ENCODE results near the gene RWDD4.

RWDD4 gene

GRCh38 chr4:183659029-183659871 lies at the start of gene RWDD4, which contains the start of gene TRAPPC11:
Gene RWDD4, minus strand, starts transcription at chr4:183659185. Its CDS starts 233 bp downstream, at chr4:183658952.
Gene TRAPPC11, plus strand, starts transcription at chr4:183659293. Its CDS starts 4,575 bp downstream, at chr4:183663868.
- DNase-seq (ENCODE audit: low read depth in 1 of 2, low spot score in 1 of 2), result peak; percentile 88

GRCh38 chr4:183702492-183702891 lies 43.5 kb upstream of the RWDD4 start:
- no peak for DNase-seq (ENCODE audit: low read depth in 1 of 2, low spot score in 1 of 2)

DNA sequence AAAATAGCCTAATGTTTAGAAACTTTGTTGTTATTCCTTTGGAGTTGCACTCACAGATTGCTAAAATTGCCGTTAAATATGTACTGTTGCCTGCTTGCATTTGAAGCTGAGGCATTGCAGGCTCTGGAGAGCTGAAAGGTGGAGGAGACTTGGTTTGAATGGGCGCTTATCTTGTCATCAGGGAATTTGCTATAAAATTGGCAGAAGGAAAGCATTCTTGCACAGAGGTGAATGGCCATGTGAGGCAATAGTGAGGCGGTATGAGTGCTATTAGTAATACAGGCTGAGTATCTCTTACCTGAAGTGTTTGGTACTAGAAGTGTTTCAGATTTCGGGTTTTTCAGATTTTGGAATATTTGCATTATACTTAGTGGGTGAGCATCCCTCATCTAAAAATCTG lies 41.4 kb upstream of the RWDD4 start:
- no peak for DNase-seq (ENCODE audit: low read depth in 1 of 2, low spot score in 1 of 2)

DNA sequence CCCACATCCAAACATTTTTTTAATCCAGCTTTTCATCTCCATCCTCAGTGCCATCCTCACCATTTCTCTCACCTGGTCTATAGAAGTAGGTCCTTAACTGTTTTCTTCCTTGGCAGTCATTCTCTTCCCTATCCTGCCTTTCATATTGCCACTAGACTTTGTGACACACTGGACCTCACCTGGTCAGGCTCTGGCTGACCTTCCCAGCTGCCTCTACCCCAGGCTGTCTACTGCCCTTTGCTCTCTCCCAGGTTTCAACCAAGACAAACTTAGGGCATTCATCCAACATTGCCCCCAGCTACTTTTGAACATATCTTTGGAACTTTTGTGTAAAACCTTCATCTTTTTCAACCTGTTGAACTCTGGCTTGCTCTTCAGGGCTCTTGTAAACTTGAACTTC lies 39.9 kb upstream of the RWDD4 start:
- DNase-seq (ENCODE audit: low read depth in 1 of 2, low spot score in 1 of 2), result no peak

GRCh38 chr4:183691897-183692296 lies 32.9 kb upstream of the RWDD4 start:
- DNase-seq (ENCODE audit: low read depth in 1 of 2, low spot score in 1 of 2), result no peak

- no peak for DNase-seq (ENCODE audit: low read depth in 1 of 2, low spot score in 1 of 2)
Observed at GRCh38 chr4:183691006-183691405, 32.0 kb upstream of the RWDD4 start.

DNA sequence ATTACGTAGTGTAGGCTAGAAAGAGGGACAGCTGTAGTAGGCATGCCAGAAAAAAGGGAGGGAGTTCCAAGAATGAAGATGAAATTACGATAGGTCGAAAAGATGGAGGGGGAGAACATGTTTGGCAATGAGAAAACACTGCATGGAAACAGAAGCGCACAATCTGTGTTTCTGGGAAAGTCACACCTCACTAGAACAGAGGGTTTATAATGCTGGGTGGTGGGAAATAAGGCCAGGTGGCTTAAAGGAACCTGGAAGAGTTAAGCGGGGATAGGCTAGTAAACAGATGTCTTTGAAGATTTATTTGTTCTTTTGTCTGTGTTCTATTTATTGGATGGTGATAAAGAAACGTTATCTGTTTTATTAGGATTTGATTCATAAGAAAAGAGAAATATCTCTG lies 29.2 kb upstream of the RWDD4 start:
- no peak for DNase-seq (ENCODE audit: low read depth in 1 of 2, low spot score in 1 of 2)

GRCh38 chr4:183686461-183686860 lies 27.5 kb upstream of the RWDD4 start:
- DNase-seq (ENCODE audit: low read depth in 1 of 2, low spot score in 1 of 2), result no peak

GRCh38 chr4:183681119-183681518 lies 22.1 kb upstream of the RWDD4 start:
- no peak for DNase-seq (ENCODE audit: low read depth in 1 of 2, low spot score in 1 of 2)

GRCh38 chr4:183675625-183676024 lies 16.6 kb upstream of the RWDD4 start:
- no peak for DNase-seq (ENCODE audit: low read depth in 1 of 2, low spot score in 1 of 2)

DNA sequence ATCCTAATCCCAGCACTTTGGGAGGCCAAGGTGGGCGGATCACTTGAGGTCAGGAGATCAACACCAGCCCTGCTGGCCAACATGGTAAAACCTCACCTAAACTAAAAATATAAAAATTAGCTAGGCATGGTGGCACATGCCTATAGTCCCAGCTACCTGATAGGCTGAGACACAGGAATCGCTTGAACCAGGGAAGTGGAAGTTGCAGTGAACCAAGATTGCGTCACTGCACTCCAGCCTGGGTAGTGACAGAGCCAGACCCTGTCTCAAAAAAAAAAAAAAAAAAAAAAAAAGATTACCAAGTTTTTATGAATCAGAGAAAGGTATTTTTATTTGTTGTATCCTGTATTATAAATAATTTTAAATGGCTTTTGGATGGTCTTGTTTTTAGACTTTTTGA lies 15.2 kb upstream of the RWDD4 start:
- DNase-seq (ENCODE audit: low read depth in 1 of 2, low spot score in 1 of 2), result no peak

DNA sequence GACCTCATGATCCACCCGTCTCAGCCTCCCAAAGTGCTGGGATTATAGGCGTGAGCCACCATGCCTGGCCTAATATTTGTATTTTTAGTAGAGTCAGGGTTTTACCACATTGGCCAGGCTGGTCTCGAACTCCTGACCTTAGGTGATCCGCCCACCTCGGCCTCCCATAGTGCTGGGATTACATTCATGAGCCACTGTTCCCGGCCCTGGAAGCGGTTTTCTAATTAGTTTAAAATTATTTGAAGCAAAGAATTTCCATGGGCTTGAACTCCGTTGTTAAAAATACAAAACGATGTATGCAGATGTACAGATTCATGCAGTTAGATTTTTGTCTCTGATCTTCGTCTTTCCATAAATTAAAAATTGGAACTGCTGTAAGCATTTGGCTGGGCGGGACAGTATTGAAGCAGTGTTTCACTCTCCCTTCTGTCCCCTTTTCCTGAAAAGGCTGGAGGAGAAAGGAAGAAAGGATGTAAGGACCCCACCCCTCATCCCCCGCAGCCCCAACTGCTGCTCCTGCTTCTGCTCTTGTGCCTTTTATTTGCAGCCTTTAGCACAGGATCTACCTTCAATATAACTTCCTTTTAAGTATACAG lies 12.1 kb upstream of the RWDD4 start:
- DNase-seq (ENCODE audit: low read depth in 1 of 2, low spot score in 1 of 2), result no peak

- no peak for DNase-seq (ENCODE audit: low read depth in 1 of 2, low spot score in 1 of 2)
Observed at GRCh38 chr4:183670251-183670650, 11.3 kb upstream of the RWDD4 start.

- no peak for DNase-seq (ENCODE audit: low read depth in 1 of 2, low spot score in 1 of 2)
Observed at GRCh38 chr4:183666088-183666487, 7.1 kb upstream of the RWDD4 start.

DNA sequence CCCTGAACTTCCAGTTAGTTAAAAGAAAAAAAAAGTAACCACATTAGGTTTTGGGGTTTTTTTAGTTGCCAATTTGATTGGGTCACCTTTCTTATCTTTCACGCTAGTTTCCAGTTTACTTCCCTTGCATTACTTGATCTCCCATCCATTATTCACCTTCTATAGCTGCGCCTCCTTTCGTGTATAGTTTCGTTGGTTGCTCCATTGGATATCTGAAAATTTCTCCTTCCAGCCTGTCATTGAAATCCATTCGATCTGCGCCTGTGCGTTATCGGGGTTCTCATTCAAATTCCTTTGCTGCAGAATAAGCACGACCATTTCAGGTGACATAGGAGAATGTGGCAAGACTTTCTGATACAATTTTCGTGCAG lies 872 bp upstream of the RWDD4 start:
- DNase-seq (ENCODE audit: low read depth in 1 of 2, low spot score in 1 of 2), result no peak

DNA sequence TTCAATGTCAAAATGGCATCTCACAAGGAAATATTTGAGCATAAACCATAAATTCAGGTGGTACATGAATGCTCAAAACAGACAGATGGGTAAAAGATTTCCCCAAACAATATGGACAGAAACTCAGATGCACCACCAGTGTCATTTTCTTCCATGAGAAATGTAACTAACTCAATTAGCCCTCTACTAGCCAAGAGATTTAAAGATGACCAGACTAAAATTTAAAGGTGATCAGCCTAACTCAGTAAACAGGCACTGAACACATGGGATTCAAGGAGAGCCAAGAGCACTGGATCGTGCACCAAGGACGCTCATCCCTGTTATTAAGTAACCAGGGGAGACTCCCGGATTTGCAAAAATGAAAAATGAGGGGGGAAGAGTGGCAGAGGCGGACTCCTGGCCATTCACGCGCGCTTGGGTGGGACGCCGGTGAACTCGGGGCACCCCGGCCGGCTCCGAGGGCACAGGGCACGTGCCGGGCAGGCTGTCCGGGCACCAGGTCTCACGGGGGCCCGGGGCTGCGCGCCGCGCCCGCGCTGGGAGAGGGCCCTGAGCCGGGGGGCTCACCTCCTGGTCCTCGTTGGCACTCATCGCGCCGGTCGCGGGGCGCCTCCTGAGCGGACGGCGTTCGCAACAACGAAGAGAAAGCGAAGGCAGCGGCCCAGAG lies 490 bp downstream of the RWDD4 start:
- DNase-seq (ENCODE audit: low read depth in 1 of 2, low spot score in 1 of 2), result peak in 1 of 2 donors; percentile 8

- no peak for DNase-seq (ENCODE audit: low read depth in 1 of 2, low spot score in 1 of 2)
Observed at GRCh38 chr4:183657564-183657963, 1.4 kb downstream of the RWDD4 start.

- no peak for DNase-seq (ENCODE audit: low read depth in 1 of 2, low spot score in 1 of 2)
Observed at GRCh38 chr4:183645326-183645725, 13.7 kb downstream of the RWDD4 start.

GRCh38 chr4:183639291-183639690 lies 19.7 kb downstream of the RWDD4 start:
- DNase-seq (ENCODE audit: low read depth in 1 of 2, low spot score in 1 of 2), result no peak

DNA sequence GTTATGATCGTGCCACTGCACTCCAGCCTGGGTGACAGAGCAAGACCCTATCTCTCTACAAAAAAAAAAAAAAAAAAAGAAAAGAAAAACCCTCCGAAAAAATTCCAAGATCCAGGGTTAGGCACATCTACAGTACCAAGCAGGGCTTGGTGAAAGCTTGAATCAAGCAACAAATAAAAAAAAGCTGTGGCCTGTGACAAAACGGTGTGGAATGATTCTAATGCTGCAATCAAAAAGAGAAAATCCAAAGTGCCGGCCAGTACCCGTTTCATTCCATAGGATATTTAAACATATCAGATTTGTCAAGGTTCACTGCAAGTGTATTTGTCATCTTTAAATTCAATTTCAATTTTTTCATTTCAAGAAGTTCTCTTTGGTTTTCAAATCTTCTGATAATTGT lies 20.5 kb downstream of the RWDD4 start:
- no peak for DNase-seq (ENCODE audit: low read depth in 1 of 2, low spot score in 1 of 2)

DNA sequence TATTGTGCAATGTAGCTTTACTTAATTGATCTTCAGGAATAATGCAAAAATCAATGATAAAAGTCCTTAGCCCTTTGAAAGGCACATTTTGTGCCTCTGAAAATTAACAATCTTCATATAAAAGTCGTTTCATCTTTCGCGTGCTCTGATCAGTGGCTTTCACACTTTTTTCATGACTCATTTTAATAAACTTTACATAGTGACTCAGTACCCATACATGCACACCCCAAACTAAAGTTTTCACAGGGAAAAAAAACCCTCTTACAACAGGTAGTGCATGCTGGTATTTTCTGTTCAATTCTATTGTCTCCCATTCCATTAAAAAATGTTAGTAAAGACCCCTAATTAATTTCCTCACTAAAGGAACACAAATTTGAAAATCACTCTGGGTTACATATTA lies 21.5 kb downstream of the RWDD4 start:
- DNase-seq (ENCODE audit: low read depth in 1 of 2, low spot score in 1 of 2), result no peak

- no peak for DNase-seq (ENCODE audit: low read depth in 1 of 2, low spot score in 1 of 2)
Observed at GRCh38 chr4:183636923-183637322, 22.1 kb downstream of the RWDD4 start.
